Globus pallidus (tissue), 1 donor: ENCODE data around the gene SLIT2.

Experiments used
- DNase-seq: peaks from one replicate; pipeline ENCODE4 v3.0.0-alpha.2; 2015; ENCODE audit warnings: low spot score

Gene SLIT2, protein sequence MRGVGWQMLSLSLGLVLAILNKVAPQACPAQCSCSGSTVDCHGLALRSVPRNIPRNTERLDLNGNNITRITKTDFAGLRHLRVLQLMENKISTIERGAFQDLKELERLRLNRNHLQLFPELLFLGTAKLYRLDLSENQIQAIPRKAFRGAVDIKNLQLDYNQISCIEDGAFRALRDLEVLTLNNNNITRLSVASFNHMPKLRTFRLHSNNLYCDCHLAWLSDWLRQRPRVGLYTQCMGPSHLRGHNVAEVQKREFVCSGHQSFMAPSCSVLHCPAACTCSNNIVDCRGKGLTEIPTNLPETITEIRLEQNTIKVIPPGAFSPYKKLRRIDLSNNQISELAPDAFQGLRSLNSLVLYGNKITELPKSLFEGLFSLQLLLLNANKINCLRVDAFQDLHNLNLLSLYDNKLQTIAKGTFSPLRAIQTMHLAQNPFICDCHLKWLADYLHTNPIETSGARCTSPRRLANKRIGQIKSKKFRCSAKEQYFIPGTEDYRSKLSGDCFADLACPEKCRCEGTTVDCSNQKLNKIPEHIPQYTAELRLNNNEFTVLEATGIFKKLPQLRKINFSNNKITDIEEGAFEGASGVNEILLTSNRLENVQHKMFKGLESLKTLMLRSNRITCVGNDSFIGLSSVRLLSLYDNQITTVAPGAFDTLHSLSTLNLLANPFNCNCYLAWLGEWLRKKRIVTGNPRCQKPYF (N-terminal part only)

DNA sequence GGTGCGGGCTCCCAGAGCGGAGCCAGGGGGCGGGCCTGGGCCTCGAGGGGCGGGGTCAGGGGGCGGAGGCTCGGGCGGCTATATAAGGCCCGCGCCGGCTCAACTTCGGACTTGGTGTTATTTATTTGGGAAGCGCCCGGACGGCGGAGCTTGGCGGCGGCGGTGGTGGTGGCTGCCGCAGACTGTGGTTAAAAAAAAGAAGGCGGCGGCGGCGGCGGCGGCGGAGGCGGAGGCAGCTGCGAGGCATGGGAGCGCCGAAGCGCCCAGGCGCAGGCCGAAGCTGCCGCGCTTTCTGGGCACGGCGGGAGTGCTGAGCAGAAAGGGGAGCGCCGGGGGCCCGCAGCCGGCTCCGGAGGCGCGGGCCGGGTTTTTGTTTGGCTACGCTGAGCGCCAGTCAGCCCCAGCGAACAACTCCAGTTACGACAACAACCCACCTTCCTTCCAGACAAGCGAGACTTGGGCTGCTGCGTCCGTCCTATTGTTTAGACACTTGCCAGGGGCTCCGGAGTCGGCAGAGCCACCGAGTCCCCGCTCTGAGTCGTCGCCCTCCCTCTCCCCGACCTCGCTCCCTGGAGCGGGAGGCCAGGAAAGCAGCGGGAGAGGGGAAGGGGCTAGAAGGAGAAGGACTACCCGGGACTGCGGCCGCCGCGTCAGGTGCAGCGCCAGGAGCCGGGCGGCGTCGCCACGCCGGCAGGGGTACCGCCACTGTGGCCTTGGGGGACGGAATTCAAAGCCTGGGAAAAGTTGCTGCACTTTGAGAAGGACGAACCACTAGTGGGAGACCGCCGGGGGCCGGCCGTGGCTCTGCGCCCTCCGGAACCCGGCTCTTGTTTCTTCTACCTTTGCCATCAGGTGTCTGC, at the start of gene SLIT2:
Gene SLIT2 (plus strand): TSS at position 110 of the 860 bp plus-strand sequence. CDS start 1,911 bp downstream, outside the sequence.
- DNase-seq, result peak; percentile 65

- no peak for DNase-seq
Measured at GRCh38 chr4:20203508-20203907, 48.2 kb upstream of the SLIT2 start.

DNA sequence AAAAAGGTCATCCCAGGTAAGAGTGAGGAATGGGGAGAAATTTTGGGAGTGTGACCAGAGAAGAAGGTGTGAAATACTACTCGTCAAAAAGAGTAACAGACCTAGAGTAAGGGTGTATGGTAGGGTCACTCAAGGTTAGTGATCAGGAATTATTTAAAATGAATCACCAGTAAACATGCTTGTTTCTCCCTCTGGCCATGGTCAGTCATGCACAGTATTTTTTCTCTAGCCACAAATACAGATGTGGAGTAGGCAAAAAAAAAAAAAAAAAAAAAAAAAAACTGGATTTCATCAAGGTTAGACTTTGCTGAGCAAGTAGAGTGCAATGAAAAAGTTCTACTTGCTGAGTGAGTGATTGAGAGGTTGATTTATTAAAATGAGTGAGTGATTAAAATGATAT, 34.2 kb upstream of the SLIT2 start:
- no peak for DNase-seq

GRCh38 chr4:20217951-20218350, 33.8 kb upstream of the SLIT2 start:
- no peak for DNase-seq

- DNase-seq, result no peak
Measured at GRCh38 chr4:20219521-20219920, 32.2 kb upstream of the SLIT2 start.

- DNase-seq, result no peak
Measured at GRCh38 chr4:20237894-20238537, 13.7 kb upstream of the SLIT2 start.

GRCh38 chr4:20248155-20248558, 3.5 kb upstream of the SLIT2 start:
- DNase-seq, result peak; percentile 47

DNA sequence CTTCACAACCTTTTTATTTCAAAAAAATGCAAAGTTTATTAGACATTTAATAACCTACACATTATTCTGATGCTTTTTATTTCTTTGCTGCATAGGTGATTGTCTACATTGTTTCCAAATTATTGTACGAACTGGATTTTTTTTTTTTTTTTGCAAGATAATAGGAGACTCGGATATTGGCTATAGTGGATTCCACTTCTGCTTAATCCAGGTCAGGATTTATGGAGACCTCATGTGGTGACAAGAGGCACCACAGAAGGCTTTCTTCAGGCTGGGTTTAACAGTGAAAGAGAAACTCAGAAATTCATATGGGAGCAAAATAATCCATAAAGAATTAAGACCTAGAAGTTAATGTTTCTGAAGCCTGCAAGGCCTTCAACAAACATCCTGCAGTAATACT, 2.4 kb upstream of the SLIT2 start:
- no peak for DNase-seq

DNA sequence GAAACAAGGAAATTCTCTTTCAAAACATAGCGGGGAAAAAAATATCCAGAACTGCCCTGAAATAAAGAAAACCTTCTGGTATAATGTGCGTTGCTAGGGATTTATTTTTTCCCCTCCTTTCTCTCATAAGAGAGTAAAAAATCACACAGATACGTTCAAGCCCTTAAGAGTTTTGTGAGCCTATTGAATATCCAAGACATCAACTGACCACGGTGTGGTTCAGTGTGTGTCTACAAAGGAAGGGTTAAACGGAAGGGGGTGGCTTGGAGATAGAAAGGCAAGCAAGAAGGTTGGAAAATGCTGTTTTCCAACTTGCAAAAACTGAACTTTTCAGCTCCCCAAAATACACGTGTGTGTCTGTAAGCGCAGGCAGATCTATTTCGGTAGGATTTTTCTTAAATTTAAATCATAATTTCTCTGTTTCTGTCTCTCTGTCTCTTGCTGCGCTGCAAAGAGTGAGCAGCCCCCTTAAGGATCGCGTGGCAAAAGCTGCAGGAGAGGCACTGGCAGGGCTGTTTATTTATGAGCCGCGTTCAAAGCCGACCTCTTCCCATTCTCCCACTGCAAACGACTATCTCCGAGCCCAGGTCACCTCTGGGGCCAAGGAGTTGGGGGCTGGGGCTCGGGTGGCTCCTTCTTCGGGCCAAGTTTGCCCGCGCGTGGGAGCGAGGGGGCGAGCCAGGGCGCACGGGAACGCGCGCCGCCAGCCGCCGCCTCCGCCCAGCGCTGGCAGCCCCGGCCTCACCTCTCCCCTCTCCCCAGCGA, 492 bp upstream of the SLIT2 start:
- DNase-seq, result no peak

GRCh38 chr4:20252656-20253282, 1.1 kb downstream of the SLIT2 start:
- DNase-seq, result no peak

- no peak for DNase-seq
Measured at GRCh38 chr4:20253283-20253734, 1.6 kb downstream of the SLIT2 start.

DNA sequence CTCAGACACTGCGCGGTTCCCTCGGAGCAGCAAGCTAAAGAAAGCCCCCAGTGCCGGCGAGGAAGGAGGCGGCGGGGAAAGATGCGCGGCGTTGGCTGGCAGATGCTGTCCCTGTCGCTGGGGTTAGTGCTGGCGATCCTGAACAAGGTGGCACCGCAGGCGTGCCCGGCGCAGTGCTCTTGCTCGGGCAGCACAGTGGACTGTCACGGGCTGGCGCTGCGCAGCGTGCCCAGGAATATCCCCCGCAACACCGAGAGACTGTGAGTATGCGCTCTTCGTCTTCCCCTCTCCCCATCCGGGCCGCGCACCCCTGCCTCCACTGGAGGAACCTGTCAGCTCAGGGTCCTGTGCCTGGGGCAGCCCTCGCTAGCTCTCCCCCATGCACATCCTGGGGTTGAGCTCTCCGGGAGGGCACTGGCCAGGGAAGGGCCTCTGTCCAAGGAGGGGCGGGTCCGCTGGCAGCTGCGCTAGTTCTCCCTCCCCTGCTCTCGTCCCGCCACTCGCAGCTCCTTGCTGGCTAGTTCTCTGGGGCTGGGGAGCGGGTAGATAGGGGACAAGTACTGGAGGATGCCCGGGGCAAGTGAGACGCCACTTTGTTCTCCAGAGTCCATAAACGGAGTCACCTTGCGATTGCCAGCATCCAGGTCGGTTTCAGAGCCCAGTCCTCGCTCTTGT, 2.2 kb downstream of the SLIT2 start:
- no peak for DNase-seq

GRCh38 chr4:20254511-20255250, 3.0 kb downstream of the SLIT2 start:
- DNase-seq, result no peak

GRCh38 chr4:20255251-20255586, 3.5 kb downstream of the SLIT2 start:
- DNase-seq, result no peak

DNA sequence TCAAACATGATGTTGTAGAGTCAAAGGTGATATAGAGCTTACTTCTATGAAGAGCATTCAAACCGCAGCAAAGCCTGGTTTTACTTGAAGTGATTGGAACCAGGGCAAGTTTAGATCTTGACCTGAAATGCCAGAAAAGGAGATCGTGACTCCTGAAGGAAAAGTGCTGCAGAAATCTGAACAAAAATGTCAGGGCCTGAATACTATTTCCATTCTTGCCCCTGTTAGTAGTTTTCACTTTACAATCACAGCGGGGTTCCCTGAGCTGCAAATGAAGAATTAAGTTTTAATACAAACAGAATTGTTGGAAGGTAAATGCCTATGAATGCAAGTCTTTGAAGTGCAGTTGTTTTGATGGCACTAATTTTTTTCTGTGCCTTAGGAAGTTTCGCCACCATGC, 4.1 kb downstream of the SLIT2 start:
- no peak for DNase-seq

- no peak for DNase-seq
Measured at GRCh38 chr4:20256381-20256881, 4.7 kb downstream of the SLIT2 start.

GRCh38 chr4:20259707-20260106, 8.0 kb downstream of the SLIT2 start:
- no peak for DNase-seq

DNA sequence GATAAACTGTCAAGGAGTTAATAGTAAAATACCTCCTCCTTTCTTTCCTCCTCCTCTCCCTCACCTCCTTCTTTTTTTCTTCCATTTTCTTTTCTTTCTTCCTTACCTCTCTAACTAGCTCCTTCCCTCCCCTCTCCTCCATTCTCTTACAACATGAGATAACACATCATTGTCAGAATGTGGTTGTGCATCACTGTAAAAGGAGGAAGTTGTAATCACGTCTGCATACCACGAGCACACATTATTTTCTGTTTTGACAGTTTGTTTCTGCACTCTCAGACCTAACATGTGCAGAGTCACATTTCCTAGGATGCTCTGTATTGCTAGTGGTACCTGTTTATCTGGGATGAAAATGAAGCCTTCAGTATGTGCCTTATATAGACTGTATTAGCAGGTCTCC, 9.1 kb downstream of the SLIT2 start:
- DNase-seq, result no peak

GRCh38 chr4:20262221-20262620, 10.5 kb downstream of the SLIT2 start:
- no peak for DNase-seq
